C4-2B (cell line): Measurements from ENCODE around the gene CYP2W1.

Source experiments
- H3K27ac ChIP-seq: fragments of 450-650 bp; 2 replicates; pipeline ENCODE4 v1.5.1; 2017
- CTCF ChIP-seq: fragments of 450-650 bp; conservative IDR thresholded peaks from 2 replicates; pipeline ENCODE4 v1.5.1; 2017; ENCODE audit warnings: mild to moderate bottlenecking
- ZFX ChIP-seq: fragments of 450-650 bp; IDR thresholded peaks from 2 replicates; pipeline ENCODE4 v1.6.1; 2017

Gene CYP2W1

GRCh38 chr7:1004018-1004852 lies 21.3 kb downstream of the CYP2W1 start:
- no peak overlapping the region for H3K27ac ChIP-seq
- no peak for TF ChIP-seq ZFX
- TF ChIP-seq CTCF, result no peak

GRCh38 chr7:1005303-1005702 lies 22.3 kb downstream of the CYP2W1 start:
- H3K27ac ChIP-seq, result no peak overlapping the region
- no peak for TF ChIP-seq ZFX
- no peak for TF ChIP-seq CTCF

- TF ChIP-seq CTCF, result no peak
- no peak for TF ChIP-seq ZFX
- no peak overlapping the region for H3K27ac ChIP-seq
These were observed 24.9 kb downstream of the CYP2W1 start for GRCh38 chr7:1007901-1008300.

GRCh38 chr7:1008733-1009363 lies 25.9 kb downstream of the CYP2W1 start:
- no peak overlapping the region for H3K27ac ChIP-seq
- TF ChIP-seq ZFX, result no peak
- no peak for TF ChIP-seq CTCF

GRCh38 chr7:1009747-1010146 lies 26.8 kb downstream of the CYP2W1 start:
- TF ChIP-seq ZFX, result no peak
- TF ChIP-seq CTCF, result no peak
- H3K27ac ChIP-seq, result no peak overlapping the region

- no peak overlapping the region for H3K27ac ChIP-seq
- no peak for TF ChIP-seq CTCF
- no peak for TF ChIP-seq ZFX
These were observed 27.2 kb downstream of the CYP2W1 start for GRCh38 chr7:1010226-1010625.

- no peak for TF ChIP-seq ZFX
- no peak for TF ChIP-seq CTCF
- no peak overlapping the region for H3K27ac ChIP-seq
These were observed 28.5 kb downstream of the CYP2W1 start for GRCh38 chr7:1011297-1012003.
